AG09319 (cell line): ENCODE measurements around the gene CDC37L1.
A peak's percentile ranks its signal among the peaks of the same experiment; 100 is the strongest.

Experiments
- DNase-seq: peaks from one replicate; pipeline ENCODE4 v3.0.0-alpha.2; 2010; ENCODE audit warnings: low read depth; ENCODE audit errors: extremely low read depth
- CTCF ChIP-seq: IDR thresholded peaks from 2 replicates; pipeline ENCODE4 v1.5.1; 2011; ENCODE audit warnings: low read depth, mild to moderate bottlenecking, inconsistent platforms, low read length, moderate library complexity

The CDC37L1 gene

DNA sequence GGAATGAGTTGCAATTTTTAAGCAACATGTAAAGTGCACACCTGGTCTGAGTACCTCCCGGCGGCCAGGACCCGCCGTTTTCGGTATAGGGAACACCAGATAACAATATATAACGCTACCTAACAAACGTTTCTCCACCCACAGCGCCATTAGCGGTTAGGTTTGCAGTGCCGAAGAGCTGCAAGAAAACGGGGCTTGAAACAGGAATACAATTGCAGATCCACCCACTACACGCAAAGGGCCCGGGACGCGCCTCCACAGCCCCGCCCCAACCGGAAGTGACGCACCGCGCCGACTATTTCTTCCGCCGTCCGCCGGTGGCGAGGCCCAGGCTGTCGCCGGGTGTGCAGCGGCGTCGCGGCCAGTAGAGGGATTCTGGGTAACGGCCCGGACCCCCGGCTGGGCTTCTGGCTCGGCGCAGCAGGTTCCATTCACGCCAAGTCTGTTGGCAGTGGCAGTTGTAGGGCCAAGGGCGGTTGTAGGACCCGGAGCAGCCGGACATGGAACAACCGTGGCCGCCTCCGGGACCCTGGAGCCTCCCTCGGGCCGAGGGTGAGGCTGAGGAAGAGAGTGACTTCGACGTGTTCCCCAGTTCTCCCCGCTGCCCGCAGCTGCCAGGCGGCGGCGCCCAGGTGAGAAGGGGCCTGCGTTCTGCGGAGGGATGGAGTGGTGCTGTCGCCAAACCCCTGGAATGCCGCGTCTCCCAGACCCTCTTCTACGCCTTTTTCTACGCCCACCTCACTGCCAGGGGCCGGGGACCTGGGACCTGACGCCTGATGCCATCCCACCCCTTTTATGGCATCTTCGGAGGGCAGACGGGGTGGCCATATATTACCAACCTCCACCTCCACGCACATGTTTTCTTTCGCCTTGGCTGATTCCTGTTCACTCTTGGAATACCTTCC, at the start of gene CDC37L1:
Gene CDC37L1, plus strand, starts transcription at position 302 of the 905 bp plus-strand sequence. Its CDS starts 199 bp downstream, at position 501.
- peak; percentile 87 for DNase-seq
- TF ChIP-seq CTCF, result peak; percentile 54

- no peak; the same call in none of the 2 replicates for TF ChIP-seq CTCF
- DNase-seq, result no peak
Observed at GRCh38 chr9:4630836-4631235, 48.5 kb upstream of the CDC37L1 start.

- DNase-seq, result no peak
- TF ChIP-seq CTCF, result no peak
Observed at GRCh38 chr9:4638968-4639367, 40.4 kb upstream of the CDC37L1 start.

GRCh38 chr9:4639420-4639819, 39.9 kb upstream of the CDC37L1 start:
- no peak for DNase-seq
- TF ChIP-seq CTCF, result no peak

GRCh38 chr9:4640027-4640426, 39.3 kb upstream of the CDC37L1 start:
- no peak for DNase-seq

DNA sequence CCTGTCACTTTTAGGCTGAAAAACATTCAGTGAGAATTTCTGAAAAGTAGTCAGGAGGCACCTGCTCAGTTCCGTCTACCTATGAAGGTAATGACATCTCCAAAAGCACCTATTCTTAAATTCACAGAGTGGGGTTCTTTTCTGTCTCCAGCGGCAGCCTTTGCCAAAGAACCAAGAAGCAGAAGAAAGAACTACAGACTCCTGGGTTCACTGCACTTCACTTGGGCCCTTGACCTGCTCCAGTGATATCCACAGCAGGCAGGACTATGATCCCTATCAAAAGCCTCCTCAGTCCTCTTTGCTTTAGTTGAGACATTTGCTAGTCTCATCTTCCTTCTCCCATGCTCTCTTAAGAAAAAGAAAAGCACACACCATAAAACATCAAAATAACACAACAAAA, 37.0 kb upstream of the CDC37L1 start:
- DNase-seq, result no peak
- TF ChIP-seq CTCF, result no peak

More at GRCh38 chr9:4640027-4640426, 39.3 kb upstream of the CDC37L1 start:
- peak; percentile 53 for TF ChIP-seq CTCF

DNA sequence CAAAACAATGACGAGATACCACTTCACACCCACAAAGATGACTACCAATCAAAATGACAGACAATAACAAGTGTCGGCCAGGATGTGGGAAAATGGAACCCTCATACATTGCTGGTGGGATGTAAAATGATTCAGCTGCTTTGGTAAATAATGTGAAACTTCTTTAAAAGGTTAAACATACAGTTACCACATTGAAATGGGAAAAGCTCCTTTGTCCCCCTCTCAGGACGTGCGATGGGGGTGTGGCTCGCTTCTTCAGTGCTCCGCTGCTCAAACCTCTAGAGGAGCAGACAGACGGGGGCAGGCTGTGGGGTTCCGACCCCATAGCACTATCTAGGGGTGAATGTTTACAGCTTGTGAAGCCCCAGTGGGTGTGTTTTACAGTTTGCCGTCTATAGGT, 25.3 kb upstream of the CDC37L1 start:
- TF ChIP-seq CTCF, result no peak
- no peak for DNase-seq
